ENCODE results near the gene NFE2L2. TPM values are rescaled to one million over a fixed set of nuclear protein-coding genes. Genes with fewer than 3 reads are reported as not detected.

Gene NFE2L2
- total RNA-seq = 36.1 TPM

DNA sequence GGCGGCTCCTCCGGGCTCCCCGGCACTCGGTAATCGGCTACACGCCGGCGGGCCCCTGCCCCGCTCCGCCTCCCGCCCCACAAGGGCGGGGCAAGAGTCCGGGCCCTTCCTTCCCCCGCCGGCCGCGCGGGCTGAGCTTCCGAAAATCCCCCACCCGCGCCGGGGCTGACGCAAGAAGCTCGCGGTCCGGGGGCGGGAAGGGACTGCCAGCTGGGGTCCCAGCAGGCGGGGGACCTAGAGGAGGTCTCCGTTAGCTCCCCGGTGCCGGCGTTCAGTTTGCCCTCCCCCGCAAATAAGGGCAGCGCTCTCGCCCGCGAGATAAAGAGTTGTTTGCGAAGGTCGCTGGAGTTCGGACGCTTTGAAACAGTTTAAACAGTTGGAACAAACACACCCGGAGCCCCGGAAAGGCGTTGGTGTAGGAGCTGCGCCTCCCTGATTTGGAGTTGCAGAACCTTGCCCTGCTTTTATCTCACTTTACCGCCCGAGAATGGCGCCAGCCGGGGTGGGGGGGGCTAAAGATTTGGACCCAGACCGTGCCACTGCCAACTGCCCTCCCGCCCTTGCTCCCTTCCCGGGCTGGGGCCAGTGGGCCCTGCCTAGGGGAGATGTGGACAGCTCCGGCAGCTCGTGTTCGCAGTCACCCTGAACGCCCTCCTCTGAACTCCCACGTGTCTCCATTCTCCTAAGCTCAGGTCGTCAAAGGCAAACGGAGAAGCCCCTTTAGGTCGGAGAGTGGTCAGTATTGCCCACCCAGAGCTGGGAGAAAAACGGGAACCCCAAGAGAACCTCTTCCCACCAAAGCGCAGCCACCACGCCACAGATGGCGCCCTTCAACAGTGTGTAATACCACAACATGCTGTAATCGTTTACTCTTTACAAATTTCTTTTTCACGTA lies at the start of gene NFE2L2:
TSS of gene NFE2L2 (minus strand) at position 35 of the 895 bp plus-strand sequence. CDS start 151 bp downstream, outside the sequence.
- peak; percentile 81 to 94 (median 94) for DNase-seq (ENCODE audit: low read depth in 2 of 3, low spot score in 2 of 3)

DNA sequence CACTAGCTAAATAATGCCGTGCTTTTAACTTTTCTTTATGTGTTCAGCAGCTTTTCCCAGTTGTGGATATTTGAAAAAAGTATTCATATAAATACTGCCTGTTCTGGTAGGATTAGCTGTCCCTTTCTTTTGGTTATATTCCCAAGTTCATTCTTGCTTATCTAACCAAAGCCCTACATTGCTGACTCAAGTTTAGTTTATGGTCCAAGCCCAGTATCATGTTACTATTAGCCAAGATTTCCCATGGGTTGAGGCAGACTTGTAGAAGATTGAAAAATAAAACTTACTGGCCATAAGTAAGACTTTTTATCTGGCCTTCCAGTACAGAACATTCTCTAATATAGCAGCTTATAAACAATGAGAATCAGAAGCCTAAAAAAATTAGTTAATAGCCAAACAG lies 49.7 kb upstream of the NFE2L2 start:
- DNase-seq (ENCODE audit: low read depth in 2 of 3, low spot score in 2 of 3) = no peak

GRCh38 chr2:177313162-177313781 lies 48.7 kb upstream of the NFE2L2 start:
- DNase-seq (ENCODE audit: low read depth in 2 of 3, low spot score in 2 of 3) = no peak

DNA sequence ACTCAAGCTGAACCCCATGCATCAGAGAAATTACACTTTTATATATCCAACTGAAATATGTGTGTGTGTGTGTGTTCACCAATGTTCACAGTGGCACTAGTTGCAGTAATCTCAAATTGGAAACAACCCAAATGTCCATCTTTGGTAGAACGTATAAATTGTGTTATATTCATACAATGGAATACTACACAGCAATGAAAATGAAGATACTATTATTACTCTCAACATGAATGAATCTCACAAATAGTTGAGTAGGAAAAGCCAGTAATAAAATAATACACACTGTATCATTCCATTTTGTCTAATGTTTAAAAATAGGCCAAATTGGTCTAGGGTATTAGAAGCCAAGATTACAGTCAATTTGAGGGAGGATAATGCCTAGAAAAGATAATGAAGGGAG lies 48.0 kb upstream of the NFE2L2 start:
- no peak for DNase-seq (ENCODE audit: low read depth in 2 of 3, low spot score in 2 of 3)

GRCh38 chr2:177309672-177310309 lies 45.3 kb upstream of the NFE2L2 start:
- peak in 1 of 3 donors; percentile 24 for DNase-seq (ENCODE audit: low read depth in 2 of 3, low spot score in 2 of 3)

DNA sequence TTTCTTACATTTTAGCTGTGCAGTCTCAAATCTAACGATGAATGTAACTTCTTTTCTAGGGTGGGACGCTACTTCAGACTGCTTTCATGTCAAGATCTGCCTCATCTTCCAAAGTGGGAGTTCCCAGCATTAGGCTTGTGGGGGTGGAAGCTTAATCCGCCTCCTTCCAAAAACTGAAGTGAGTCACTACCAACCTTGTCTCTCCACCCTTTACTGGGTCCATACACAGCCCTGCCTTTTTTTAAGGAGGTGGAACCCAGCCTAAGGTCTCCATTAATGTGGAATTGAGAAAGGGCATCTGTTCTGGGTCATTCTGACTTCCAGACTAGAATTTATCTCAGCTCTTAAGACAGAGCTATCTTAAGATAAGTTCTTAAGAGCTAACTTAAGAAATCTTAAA lies 42.0 kb upstream of the NFE2L2 start:
- no peak for DNase-seq (ENCODE audit: low read depth in 2 of 3, low spot score in 2 of 3)

DNA sequence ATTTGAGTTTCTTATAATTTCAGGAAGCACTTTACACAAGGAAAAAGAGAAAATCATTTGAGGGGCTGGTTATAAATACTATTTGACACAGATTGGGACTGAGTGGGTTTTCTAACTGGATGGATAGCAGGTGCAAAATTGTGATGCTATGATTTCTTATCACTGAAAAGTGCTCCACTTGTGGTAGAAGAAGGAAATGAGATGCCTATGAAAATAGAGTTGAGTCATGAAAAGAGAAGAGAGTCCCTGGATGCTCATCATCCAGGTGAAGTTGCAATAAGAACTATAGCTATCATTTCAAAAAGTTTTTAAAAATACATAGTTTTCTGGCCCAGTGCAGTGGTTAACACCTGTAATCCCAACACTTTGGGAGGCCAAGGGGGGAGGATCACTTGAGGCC lies 39.4 kb upstream of the NFE2L2 start:
- DNase-seq (ENCODE audit: low read depth in 2 of 3, low spot score in 2 of 3) = no peak

DNA sequence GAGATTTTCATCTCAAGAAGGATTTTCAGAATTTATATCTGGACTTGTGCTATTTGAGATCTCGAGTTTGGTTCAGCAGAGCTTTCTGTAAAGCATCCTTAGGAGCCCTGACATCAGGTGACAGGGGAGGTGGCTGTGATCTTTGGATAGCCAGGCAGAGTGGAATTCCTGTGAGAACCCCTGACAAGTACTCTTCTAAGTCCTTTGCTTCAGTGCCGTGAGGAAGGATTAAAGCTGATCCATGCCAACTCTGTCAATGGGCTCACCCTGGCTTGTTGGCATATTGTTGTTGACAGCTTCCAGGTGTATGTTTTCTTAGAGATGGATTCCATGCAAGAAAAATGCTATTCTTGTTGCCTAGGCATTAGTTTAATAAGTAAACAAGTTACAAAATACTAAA lies 38.0 kb upstream of the NFE2L2 start:
- DNase-seq (ENCODE audit: low read depth in 2 of 3, low spot score in 2 of 3) = no peak

GRCh38 chr2:177298191-177298590 lies 33.7 kb upstream of the NFE2L2 start:
- no peak for DNase-seq (ENCODE audit: low read depth in 2 of 3, low spot score in 2 of 3)

DNA sequence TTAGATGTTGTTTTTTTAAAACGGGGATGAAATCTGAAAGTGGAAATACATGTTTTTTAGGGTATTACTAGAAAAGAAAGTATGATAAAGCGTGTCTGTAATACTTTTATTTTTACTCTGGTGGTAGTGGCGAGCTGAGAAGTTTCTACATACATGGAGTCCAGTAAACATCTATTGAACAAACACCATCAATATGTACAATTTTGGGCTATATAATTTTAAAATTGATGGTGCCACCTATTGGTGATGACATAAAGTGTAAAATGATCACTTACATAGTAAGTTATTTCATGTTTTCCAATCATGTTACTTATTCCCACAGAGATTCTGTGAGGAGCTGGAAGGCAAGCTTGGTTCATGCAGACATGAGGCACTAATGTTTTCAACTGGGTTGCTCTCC lies 31.5 kb upstream of the NFE2L2 start:
- peak in 2 of 3 donors; percentile 31 to 58 for DNase-seq (ENCODE audit: low read depth in 2 of 3, low spot score in 2 of 3)

- no peak for DNase-seq (ENCODE audit: low read depth in 2 of 3, low spot score in 2 of 3)
Observed at GRCh38 chr2:177295484-177295883, 31.0 kb upstream of the NFE2L2 start.

GRCh38 chr2:177291701-177292100 lies 27.2 kb upstream of the NFE2L2 start:
- DNase-seq (ENCODE audit: low read depth in 2 of 3, low spot score in 2 of 3) = no peak

GRCh38 chr2:177289824-177290628 lies 25.5 kb upstream of the NFE2L2 start:
- DNase-seq (ENCODE audit: low read depth in 2 of 3, low spot score in 2 of 3) = peak in 1 of 3 donors; percentile 39

GRCh38 chr2:177287814-177288213 lies 23.3 kb upstream of the NFE2L2 start:
- DNase-seq (ENCODE audit: low read depth in 2 of 3, low spot score in 2 of 3) = no peak

DNA sequence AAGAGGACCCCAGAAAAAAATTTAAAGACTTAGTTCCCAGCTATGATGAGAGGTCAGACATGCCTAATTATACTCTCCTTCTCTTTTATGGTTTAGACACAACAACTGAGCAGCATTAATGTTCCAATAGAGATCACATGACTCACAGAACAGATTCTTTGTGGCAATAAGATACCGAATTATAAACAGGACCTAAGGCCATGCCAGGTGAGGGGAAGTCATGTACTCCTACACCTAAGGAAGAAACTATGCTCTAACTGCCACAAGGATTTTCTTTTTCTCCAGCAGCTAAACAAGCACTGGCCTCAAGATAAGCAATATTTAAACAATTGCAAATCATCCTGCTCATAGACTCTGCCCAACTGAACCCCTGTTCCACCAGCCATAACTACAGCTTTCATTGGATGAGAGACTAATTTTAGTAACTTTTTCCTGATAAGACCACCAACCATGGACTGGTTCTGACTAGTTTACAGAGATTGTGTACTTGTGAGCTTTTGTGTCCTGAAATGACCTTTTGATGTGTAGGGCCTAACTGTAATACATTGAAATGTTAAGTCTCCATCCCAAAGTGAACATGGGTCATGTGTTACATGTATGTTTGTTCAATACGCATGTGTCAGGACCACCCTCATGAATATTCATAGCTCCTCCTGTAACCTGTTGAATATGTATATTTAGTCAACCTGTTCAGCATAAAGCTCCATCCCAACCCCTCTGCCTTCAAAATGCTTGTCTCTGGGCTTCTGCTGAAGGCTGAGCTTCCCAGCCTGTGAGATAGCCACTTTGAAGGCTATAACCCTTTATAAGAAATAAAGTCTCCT lies 21.6 kb upstream of the NFE2L2 start:
- DNase-seq (ENCODE audit: low read depth in 2 of 3, low spot score in 2 of 3) = no peak

DNA sequence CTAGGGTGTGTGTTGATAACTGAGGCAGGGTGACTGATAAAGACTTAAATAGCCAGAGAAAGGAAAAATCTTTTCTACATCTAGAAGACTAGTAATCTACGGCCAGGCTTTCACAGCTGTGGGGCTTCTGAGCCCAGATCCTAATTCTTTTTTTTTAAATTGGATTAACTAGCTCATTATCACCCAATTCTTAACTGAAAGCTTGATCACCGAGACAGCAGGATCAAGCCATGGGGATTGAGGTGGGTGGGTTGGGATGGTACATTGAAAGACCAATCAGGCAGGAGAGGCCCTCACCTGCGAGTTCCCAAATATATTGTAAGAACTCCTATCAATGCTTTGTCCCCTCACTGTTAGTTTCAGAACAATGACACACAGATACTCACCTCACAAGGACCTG lies 20.0 kb upstream of the NFE2L2 start:
- no peak for DNase-seq (ENCODE audit: low read depth in 2 of 3, low spot score in 2 of 3)

DNA sequence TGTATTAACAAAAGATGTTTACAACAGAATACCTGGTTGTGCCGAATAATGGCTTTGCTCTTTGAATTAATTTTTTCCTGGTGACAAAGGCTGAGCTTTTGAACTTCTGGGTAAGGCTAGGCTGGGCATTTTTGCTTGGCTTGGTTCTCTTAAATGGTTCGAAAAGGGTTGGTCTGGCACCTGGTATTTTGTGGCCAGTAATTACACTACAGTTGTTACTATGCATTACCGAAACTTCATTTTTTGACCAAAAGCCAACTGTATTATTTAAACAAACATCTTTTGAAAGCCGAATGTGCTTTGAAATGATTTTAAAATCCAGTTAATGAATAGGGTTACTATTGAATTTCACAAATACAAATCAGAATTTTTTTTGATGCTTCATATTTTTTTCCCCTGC lies 19.4 kb upstream of the NFE2L2 start:
- DNase-seq (ENCODE audit: low read depth in 2 of 3, low spot score in 2 of 3) = no peak

- DNase-seq (ENCODE audit: low read depth in 2 of 3, low spot score in 2 of 3) = peak in 1 of 3 donors; percentile 31
Observed at GRCh38 chr2:177282787-177283572, 18.5 kb upstream of the NFE2L2 start.

DNA sequence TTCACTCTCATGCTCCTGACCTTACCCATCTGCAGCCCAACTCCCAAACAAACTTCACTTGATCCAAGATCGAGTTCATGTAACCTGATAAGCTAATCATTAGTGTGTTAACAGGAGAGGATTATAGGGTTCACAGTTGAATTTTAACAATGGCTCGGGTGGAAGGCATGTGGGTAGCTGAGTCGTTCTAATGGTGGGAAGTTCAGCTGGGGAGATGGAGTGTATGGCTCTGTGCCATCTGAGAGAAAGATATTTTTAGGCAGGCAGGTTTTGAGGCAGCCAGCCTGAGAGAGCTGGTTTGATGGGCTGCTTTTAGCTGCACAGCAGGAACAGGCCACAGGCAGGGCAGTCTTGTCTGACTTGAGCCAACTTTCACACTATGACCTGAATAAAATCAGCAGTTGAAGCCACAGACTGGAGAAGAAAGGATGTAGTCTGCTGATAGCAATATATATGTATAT lies 17.7 kb upstream of the NFE2L2 start:
- no peak for DNase-seq (ENCODE audit: low read depth in 2 of 3, low spot score in 2 of 3)
